ACC112 (cell line): Measurements from ENCODE around the gene GIMAP5.

ENCODE experiments used
- H2AFZ ChIP-seq: fragments of 200-600 bp; sonication (generic); one replicate; pipeline ENCODE4 v1.6.0; 2017; ENCODE audit warnings: antibody characterized with exemption, low read length; ENCODE audit not compliant: unreplicated experiment
- H3K27ac ChIP-seq: fragments of 200-600 bp; sonication (generic); 2 replicates; pipeline ENCODE4 v1.5.1; 2014; ENCODE audit warnings: low read depth, mild to moderate bottlenecking, antibody characterized with exemption, low read length, moderate library complexity
- H3K27me3 ChIP-seq: fragments of 200-600 bp; sonication (generic); 2 replicates; pipeline ENCODE4 v1.6.1; 2014; ENCODE audit warnings: mild to moderate bottlenecking, antibody characterized with exemption, low read length, moderate library complexity, mixed read lengths; ENCODE audit not compliant: insufficient read depth
- H3K36me3 ChIP-seq: fragments of 200-600 bp; sonication (generic); 2 replicates; pipeline ENCODE4 v1.6.1; 2016; ENCODE audit warnings: mild to moderate bottlenecking, antibody characterized with exemption, low read length, moderate library complexity, mixed read lengths; ENCODE audit not compliant: insufficient read depth
- H3K4me1 ChIP-seq: fragments of 200-600 bp; sonication (generic); one replicate; pipeline ENCODE4 v1.6.1; 2016; ENCODE audit warnings: low read length, mixed read lengths; ENCODE audit not compliant: insufficient read depth, unreplicated experiment, control insufficient read depth
- H3K4me3 ChIP-seq: fragments of 200-600 bp; sonication (generic); 2 replicates; pipeline ENCODE4 v1.5.1; 2014; ENCODE audit warnings: mild to moderate bottlenecking, low read depth, low read length
- H3K79me2 ChIP-seq: fragments of 200-600 bp; sonication (generic); one replicate; pipeline ENCODE4 v1.6.0; 2016; ENCODE audit warnings: low read length; ENCODE audit not compliant: control insufficient read depth, unreplicated experiment, insufficient read depth

GIMAP5 gene

DNA sequence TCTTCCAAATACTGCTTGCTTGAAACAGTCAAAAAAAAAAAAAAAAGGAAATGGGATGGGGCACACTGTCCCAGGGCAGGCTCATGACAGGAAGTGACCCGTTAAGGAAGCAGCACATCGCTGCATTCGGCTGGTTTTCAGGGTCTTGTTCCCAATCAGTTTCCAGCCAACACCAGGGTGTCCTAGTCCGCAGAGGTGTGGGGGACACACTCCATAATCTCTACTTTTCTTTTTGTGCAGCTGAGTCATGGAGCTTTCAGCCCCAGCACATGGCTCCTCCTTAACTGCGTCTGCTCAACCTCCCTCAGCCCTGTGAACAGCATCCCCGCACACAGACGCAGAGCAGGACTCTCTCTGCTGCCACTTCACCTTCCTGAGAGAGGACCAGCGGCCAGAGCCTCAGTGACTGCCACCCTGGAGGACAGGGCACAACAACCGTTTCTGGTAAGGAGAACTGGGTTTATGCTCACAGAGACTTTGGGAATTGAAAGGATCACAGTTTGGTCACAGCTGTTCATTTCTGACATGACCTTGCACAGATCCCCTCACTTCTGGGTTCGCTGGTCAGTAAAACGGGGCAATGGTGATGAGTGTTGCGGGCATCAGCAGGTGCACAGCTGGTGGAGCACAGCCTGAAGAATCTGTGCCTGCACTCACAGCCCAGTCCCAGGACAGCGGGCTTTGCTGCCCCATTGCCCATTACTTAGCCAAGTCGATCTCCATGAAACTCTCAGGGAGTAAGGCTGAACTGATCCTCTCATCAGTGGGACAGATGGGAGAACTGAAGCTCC lies at the start of gene GIMAP5:
GIMAP5 (plus strand) TSS at position 154 of the 791 bp plus-strand sequence. CDS start 3,467 bp downstream, outside the sequence.
- no peaks in the 10 kb centered on the region for H3K79me2 ChIP-seq
- H2AFZ ChIP-seq: no peak within 1 kb of the TSS
- no peaks in the 10 kb centered on the region for H3K4me1 ChIP-seq
- H3K4me3 ChIP-seq: no peak within 1 kb of the TSS
- H3K36me3 ChIP-seq: no peaks in the 10 kb centered on the region
- no peaks in the 10 kb centered on the region for H3K27me3 ChIP-seq
- H3K27ac ChIP-seq: no peak within 1 kb of the TSS

DNA sequence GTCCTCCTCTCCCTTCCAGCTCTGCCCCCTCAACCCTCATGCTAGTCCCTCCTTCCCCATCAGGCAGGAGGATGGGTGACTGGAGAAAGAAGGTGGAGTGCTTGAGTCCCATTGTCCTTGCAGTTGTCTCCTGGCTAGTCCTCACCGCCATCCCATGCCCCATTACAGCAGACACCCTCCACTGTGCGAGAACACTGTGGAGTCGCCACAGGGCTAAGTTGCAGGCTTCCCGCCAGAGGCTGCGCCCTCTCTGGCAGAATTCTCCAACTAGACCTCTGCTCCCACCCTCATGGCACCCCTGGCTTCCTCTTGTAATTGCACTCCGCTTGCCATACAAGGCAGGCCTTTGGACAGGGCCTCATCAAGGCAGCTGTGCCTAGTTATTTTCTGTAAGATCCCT lies 48.6 kb upstream of the GIMAP5 start:
- Histone ChIP-seq H3K4me1 (no peaks in the 10 kb centered on the region), H3K27ac (no peak overlapping the region), H3K27me3 (no peaks in the 10 kb centered on the region), H2AFZ (no peak overlapping the region), H3K36me3 (peaks cover 3% of the 10 kb centered on the region; the same call in 1 of the 2 replicates), H3K4me3 (no peak overlapping the region), H3K79me2 (no peaks in the 10 kb centered on the region)

DNA sequence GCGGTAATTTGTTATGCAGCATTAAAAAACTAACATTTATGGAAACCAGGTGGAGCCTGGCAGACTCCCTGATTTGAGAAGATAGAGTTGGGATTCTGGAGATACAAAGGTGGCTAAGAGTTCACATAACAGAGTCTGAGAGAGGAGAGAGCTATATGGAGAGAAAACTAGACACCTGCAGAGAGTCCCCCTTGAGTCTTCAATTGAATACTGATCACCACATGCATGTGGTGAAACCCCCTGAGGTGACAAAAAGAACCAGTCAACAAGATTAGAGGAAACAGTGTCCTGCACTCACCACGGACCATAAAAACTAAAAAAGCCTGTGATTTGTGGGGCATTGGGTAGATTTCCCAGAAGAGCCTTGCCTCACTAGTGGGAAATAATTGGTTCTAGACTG lies 41.6 kb upstream of the GIMAP5 start:
- H3K4me3 ChIP-seq: no peak overlapping the region
- no peaks in the 10 kb centered on the region for H3K79me2 ChIP-seq
- H3K27me3 ChIP-seq: no peaks in the 10 kb centered on the region
- no peaks in the 10 kb centered on the region for H3K4me1 ChIP-seq
- no peak overlapping the region for H2AFZ ChIP-seq
- H3K36me3 ChIP-seq: no peaks in the 10 kb centered on the region; the same call in 1 of the 2 replicates
- H3K27ac ChIP-seq: no peak overlapping the region

DNA sequence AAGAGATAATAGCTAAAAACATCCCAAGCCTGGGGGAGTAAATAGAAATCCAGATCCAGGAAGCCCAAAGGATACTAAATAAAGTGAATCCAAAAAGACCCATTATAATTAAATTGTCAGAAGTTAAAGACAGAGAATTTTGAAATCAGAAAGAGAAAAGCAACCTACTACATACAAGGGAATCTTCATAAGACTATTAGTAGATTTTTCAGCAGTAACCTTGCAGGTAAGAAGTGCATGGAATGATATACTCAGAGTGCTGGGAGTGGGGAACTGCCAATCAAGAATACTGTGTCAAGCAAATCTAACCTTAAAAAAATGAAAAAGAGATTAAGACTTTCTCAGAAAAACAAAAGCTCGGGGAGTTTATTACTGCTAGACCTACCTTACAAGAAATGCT lies 34.0 kb upstream of the GIMAP5 start:
- no peaks in the 10 kb centered on the region for H3K36me3 ChIP-seq
- H3K79me2 ChIP-seq: no peaks in the 10 kb centered on the region
- H3K4me3 ChIP-seq: no peak overlapping the region
- H3K27me3 ChIP-seq: no peaks in the 10 kb centered on the region
- H3K4me1 ChIP-seq: no peaks in the 10 kb centered on the region
- no peak overlapping the region for H3K27ac ChIP-seq
- no peak overlapping the region for H2AFZ ChIP-seq

DNA sequence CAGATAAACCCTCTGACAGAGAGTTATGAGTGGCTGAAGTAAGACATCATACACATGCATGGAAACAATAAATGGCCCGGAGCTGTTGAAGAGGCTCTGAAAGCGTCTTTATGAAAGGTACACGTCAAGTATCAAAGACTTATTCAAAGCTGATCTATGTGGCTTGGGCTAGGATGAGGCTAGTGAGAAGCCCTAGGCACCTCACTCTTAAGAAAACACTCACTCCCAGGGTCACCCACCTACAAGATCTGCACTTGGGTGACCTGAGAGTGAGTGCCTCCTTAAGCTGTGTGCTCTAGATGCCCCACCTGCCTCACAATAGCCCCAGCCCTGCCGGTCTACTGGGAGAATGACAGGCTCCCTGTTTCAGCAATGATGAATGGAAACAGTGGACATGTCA lies 21.9 kb upstream of the GIMAP5 start:
- Histone ChIP-seq H3K4me1 (no peaks in the 10 kb centered on the region), H3K36me3 (no peaks in the 10 kb centered on the region), H3K4me3 (no peak overlapping the region), H2AFZ (no peak overlapping the region), H3K27me3 (no peaks in the 10 kb centered on the region), H3K79me2 (no peaks in the 10 kb centered on the region), H3K27ac (no peak overlapping the region)

DNA sequence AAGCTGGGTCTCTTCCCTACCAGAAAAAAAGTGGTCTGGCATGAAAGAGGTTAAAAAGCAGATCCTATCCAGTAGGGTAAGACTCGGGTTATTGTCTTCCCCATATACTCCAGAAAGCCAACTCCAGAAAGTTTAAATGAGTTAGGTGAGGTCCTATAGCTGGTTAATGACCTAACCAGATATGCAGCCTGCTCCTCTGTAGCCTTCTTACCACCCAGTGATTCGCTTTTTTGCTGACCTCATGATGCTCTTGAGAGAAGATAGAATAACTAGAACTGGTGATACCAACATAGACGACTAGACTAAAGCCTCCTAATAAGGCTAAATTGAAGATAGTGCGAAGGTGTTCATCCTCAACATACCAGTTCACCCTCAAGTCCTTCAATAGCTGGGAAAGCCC lies 21.5 kb upstream of the GIMAP5 start:
- no peak overlapping the region for H2AFZ ChIP-seq
- no peak overlapping the region for H3K27ac ChIP-seq
- no peak overlapping the region for H3K4me3 ChIP-seq
- no peaks in the 10 kb centered on the region for H3K4me1 ChIP-seq
- H3K36me3 ChIP-seq: no peaks in the 10 kb centered on the region
- no peaks in the 10 kb centered on the region for H3K79me2 ChIP-seq
- no peaks in the 10 kb centered on the region for H3K27me3 ChIP-seq

DNA sequence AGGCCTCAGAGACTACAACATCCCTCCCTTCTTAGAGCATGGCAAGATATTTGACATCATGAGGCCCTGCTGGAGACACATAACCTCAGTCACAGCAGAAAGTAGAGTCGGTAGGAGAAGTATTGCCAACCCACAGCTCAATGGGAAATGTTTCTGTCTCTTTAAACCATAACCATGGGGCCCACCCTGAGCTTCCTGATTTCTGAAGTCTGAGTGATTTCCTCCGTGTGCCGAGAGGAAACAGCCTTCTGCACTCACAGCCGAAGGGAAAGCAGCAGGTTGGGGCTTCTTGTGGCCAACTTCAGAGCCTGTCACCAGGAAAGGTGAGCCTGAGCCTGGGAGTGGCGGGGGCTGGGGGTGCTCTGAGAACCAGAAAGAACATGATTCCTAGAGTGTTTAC lies 20.9 kb upstream of the GIMAP5 start, which contains the start of gene GIMAP1:
GIMAP1 (plus strand) TSS at position 246 of the 400 bp plus-strand sequence. CDS start 2,435 bp downstream, outside the sequence.
- no peak within 1 kb of the TSS for H3K27ac ChIP-seq
- no peak within 1 kb of the TSS for H2AFZ ChIP-seq
- H3K4me1 ChIP-seq: no peaks in the 10 kb centered on the region
- no peaks in the 10 kb centered on the region for H3K27me3 ChIP-seq
- no peak within 1 kb of the TSS for H3K4me3 ChIP-seq
- no peaks in the 10 kb centered on the region for H3K36me3 ChIP-seq
- H3K79me2 ChIP-seq: no peaks in the 10 kb centered on the region

DNA sequence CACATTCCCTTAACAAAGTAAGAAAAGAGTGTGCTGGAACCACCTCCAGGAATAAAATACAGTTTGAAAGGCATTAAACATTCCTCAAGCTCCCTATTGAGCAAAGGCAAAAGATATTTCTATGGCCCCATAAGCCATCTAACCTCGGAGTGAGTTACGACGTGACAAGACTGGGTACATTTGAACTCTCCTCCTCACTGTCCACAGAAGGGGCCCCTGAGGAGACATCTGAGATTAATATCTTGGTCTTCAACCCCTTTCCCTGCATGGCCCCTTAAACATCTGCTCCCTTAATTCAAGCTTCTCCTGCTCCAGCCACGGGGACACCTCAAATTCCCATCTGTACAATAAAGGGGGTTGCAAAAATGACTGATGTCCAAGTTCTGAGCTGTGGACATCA lies 20.3 kb upstream of the GIMAP5 start:
- Histone ChIP-seq H3K27ac (no peak overlapping the region), H3K79me2 (no peaks in the 10 kb centered on the region), H3K4me3 (no peak overlapping the region), H3K36me3 (no peaks in the 10 kb centered on the region), H3K4me1 (no peaks in the 10 kb centered on the region), H2AFZ (no peak overlapping the region), H3K27me3 (no peaks in the 10 kb centered on the region)

DNA sequence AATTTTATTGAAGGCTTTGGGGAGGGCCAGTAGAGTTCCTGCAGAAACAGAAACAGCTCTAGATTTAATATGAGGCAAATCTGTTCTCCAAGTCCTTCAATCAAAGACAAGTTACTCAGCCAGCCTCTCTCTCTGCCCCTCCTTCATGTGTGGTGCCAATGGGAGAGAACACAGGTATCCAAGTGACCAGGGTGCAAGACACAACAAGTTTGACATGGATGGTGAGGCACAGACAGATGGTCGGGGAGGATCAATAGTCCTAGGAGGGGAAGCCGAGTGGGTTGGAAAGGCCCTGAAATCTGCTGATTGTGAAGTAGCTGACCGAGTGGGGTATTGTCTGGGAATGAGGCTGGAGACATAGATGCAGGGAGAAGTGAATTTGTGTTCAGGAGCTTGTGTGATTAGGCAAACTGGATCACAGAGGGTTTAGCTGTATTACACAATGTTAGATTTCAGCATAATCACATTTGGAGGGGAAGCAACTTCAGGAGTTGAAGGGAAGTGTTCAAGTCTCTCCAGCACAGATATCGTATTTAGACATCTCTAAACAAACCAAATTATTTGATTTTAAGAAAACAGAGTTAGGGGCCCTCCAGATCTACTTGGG lies 19.3 kb upstream of the GIMAP5 start:
- Histone ChIP-seq H3K27ac (no peak overlapping the region), H3K36me3 (no peaks in the 10 kb centered on the region), H3K4me1 (no peaks in the 10 kb centered on the region), H3K79me2 (no peaks in the 10 kb centered on the region), H3K4me3 (no peak overlapping the region), H3K27me3 (no peaks in the 10 kb centered on the region), H2AFZ (no peak overlapping the region)

DNA sequence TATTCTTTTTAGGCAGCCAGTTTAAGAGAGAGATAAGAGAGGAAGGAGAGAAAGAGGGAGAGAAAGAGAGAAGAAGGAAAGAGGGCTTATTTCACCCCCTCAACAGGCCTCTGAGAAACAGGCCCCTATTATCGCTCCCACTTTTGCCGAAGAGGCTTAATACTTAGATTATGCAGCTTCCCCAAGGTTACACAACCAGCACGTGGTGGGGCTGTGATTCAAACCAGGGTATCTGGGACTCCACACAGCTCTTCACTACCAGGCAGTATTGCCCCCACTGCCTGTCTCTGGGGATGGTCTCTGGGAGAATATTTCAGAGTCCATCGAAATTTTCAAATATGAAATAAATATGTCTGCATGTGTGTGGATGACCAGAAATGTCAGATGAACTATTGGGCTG lies 17.8 kb upstream of the GIMAP5 start:
- Histone ChIP-seq H3K79me2 (no peaks in the 10 kb centered on the region), H3K4me1 (no peaks in the 10 kb centered on the region), H2AFZ (no peak overlapping the region), H3K27me3 (no peaks in the 10 kb centered on the region), H3K4me3 (no peak overlapping the region), H3K27ac (no peak overlapping the region), H3K36me3 (no peaks in the 10 kb centered on the region)
